ENCODE measurements around the gene SLC51B.

- TF ChIP-seq CTCF (IDR thresholded peaks at IDR 0.05; ENCODE audit: low read depth, low read length, poor library complexity, severe bottlenecking) (no peak), EZH2phosphoT487 (IDR thresholded peaks at IDR 0.05; ENCODE audit: borderline replicate concordance, low read length) (no peak)
These were observed 18.4 kb upstream of the SLC51B start for GRCh38 chr15:65026756-65027155.
